GM12875 (cell line): ENCODE measurements around the gene SDK1.

Experiments
- H3K4me3 ChIP-seq: one replicate; pipeline ENCODE4 v1.5.1; 2011; ENCODE audit warnings: low read depth, low read length, control low read depth
- TF ChIP-seq, protein P1 (sequence below): IDR thresholded peaks from 2 replicates; pipeline ENCODE4 v1.5.1; 2011; ENCODE audit warnings: low read depth, mild to moderate bottlenecking, control low read depth, inconsistent platforms, low read length, moderate library complexity, borderline replicate concordance; ENCODE audit not compliant: insufficient read depth

The SDK1 gene

GRCh38 chr7:4021413-4021812 lies 720.4 kb downstream of the SDK1 start:
- TF ChIP-seq, protein P1, sequence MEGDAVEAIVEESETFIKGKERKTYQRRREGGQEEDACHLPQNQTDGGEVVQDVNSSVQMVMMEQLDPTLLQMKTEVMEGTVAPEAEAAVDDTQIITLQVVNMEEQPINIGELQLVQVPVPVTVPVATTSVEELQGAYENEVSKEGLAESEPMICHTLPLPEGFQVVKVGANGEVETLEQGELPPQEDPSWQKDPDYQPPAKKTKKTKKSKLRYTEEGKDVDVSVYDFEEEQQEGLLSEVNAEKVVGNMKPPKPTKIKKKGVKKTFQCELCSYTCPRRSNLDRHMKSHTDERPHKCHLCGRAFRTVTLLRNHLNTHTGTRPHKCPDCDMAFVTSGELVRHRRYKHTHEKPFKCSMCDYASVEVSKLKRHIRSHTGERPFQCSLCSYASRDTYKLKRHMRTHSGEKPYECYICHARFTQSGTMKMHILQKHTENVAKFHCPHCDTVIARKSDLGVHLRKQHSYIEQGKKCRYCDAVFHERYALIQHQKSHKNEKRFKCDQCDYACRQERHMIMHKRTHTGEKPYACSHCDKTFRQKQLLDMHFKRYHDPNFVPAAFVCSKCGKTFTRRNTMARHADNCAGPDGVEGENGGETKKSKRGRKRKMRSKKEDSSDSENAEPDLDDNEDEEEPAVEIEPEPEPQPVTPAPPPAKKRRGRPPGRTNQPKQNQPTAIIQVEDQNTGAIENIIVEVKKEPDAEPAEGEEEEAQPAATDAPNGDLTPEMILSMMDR: no peak

GRCh38 chr7:4022265-4022664 lies 721.2 kb downstream of the SDK1 start:
- TF ChIP-seq, protein P1: no peak

More at GRCh38 chr7:4021413-4021812, 720.4 kb downstream of the SDK1 start:
- no peak overlapping the region for H3K4me3 ChIP-seq

GRCh38 chr7:4023502-4023901 lies 722.5 kb downstream of the SDK1 start:
- TF ChIP-seq, protein P1: no peak
- no peak overlapping the region for H3K4me3 ChIP-seq

More at GRCh38 chr7:4022265-4022664, 721.2 kb downstream of the SDK1 start:
- H3K4me3 ChIP-seq: no peak overlapping the region

GRCh38 chr7:4024133-4024532 lies 723.1 kb downstream of the SDK1 start:
- TF ChIP-seq, protein P1: no peak
- no peak overlapping the region for H3K4me3 ChIP-seq

- H3K4me3 ChIP-seq: no peak overlapping the region
- TF ChIP-seq, protein P1: no peak
Observed at GRCh38 chr7:4024806-4025205, 723.8 kb downstream of the SDK1 start.

- TF ChIP-seq, protein P1: no peak
- H3K4me3 ChIP-seq: no peak overlapping the region
Observed at GRCh38 chr7:4025210-4025609, 724.2 kb downstream of the SDK1 start.

DNA sequence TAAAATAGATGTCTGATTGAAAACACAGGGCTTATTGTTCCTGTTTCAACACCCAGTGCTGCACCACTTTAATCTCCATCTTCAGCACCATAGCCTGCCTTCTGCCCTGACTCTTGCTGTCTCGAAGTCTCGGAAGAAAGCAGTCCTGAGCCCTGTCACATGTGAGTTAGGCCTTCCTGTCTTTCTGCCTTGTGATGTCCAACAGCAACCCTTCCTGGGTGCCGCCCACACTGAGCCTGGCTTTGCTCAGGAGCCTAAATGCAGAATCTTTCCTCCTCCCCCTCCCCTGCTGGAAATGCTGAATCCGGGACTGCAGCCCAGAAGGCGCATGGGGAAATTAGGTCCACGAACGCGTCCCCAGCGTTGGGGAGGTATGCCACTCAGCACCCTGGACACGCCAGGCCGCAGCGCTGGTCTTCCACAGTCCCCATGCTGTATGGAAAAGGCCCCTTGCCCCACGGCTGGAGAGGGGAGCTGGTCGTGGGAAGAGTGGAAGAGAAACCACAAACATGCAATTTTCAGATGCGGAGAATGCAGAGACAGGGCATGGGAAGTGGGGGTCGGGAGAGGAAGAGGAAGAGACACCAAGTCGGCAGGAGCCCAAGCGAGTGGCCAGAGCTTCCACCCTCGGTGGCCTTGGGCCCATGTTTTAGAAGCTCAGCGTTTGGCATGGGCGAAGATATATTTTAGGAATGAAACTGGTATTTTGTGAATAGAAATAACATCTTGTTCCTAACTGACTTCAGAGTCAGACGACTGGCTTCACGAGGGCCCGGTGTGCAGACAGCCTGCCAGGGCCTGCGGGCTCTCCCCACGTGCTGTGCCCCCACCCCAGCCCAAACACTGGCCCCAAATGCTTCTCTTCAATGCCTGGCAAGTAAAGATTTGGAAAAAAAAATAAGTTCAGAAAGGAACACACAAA lies 724.9 kb downstream of the SDK1 start:
- no peak overlapping the region for H3K4me3 ChIP-seq
- TF ChIP-seq, protein P1: no peak
